IMR-90 (cell line): ENCODE results near the gene NOS3. TPM values are rescaled to one million over a fixed set of nuclear protein-coding genes. Genes with fewer than 3 reads are reported as not detected.

Experiments
- ATAC-seq: fragments of 200-7000 bp; cut with Tn5 transposase; 2 replicates; pipeline ENCODE4 v1.9.1; 2020; ENCODE audit warnings: low read depth, mild to moderate bottlenecking, moderate library complexity
- BruUV-seq: library from RNA; stranded (reverse); fragments of 400-500 nt; replicated peaks from 2 replicates; lab custom pipeline; 2021; lab: Mats Ljungman, UMichigan
- CTCF ChIA-PET: fragments of 300-600 bp; formaldehyde crosslinking; extraction: SDS; loops from one replicate; lab custom pipeline; 2021; ENCODE audit warnings: antibody characterized with exemption; lab: Yijun Ruan, JAX
- POLR2A ChIA-PET: fragments of 300-600 bp; sonication (Branson Sonifier 250); formaldehyde crosslinking; loops from one replicate; lab custom pipeline; 2022; ENCODE audit warnings: antibody characterized with exemption; ENCODE audit not compliant: unreplicated experiment; lab: Charles Lee
- DNase-seq: peaks from one replicate; pipeline ENCODE4 v3.0.0; 2013
- H2AFZ ChIP-seq: replicated peaks from 2 replicates; pipeline ENCODE3; 2013; ENCODE audit warnings: low read length, mild to moderate bottlenecking; ENCODE audit not compliant: poor library complexity
- H2AK5ac ChIP-seq: 2 replicates; pipeline ENCODE4 v1.6.1; 2013; ENCODE audit warnings: low read depth, low read length, inconsistent platforms
- H2AK9ac ChIP-seq: replicated peaks from 2 replicates; pipeline ENCODE3; 2013; ENCODE audit warnings: mild to moderate bottlenecking, low read depth, low read length, moderate library complexity; ENCODE audit not compliant: poor library complexity
- H2BK120ac ChIP-seq: 2 replicates; pipeline ENCODE4 v1.6.1; 2013; ENCODE audit warnings: low read depth, low read length, inconsistent platforms
- H2BK15ac ChIP-seq: 3 replicates; pipeline ENCODE4 v1.6.1; 2013; ENCODE audit warnings: low read depth, low read length, inconsistent platforms
- H2BK20ac ChIP-seq: 2 replicates; pipeline ENCODE4 v1.6.1; 2013; ENCODE audit warnings: low read depth, mild to moderate bottlenecking, inconsistent platforms, low read length, moderate library complexity
- H2BK5ac ChIP-seq: 2 replicates; pipeline ENCODE4 v1.6.1; 2013; ENCODE audit warnings: mild to moderate bottlenecking, low read depth, low read length, inconsistent platforms; ENCODE audit not compliant: poor library complexity, severe bottlenecking
- H3K14ac ChIP-seq: replicated peaks from 2 replicates; pipeline ENCODE4 v1.6.1; 2013; ENCODE audit warnings: low read depth, low read length, inconsistent platforms
- H3K18ac ChIP-seq: 2 replicates; pipeline ENCODE4 v1.6.1; 2013; ENCODE audit warnings: low read depth, low read length, control low read depth
- H3K23ac ChIP-seq: 2 replicates; pipeline ENCODE4 v1.6.1; 2013; ENCODE audit warnings: low read depth, low read length, inconsistent platforms
- H3K27ac ChIP-seq: 2 replicates; pipeline ENCODE4 v1.5.1; 2013; ENCODE audit warnings: mild to moderate bottlenecking, control low read depth, low read length; ENCODE audit not compliant: insufficient read depth
- H3K27me3 ChIP-seq: 2 replicates; pipeline ENCODE4 v1.6.1; 2013; ENCODE audit warnings: low read length; ENCODE audit not compliant: control insufficient read depth, insufficient read depth
- H3K36me3 ChIP-seq: 2 replicates; pipeline ENCODE4 v1.6.1; 2013; ENCODE audit warnings: low read length, mixed read lengths; ENCODE audit not compliant: control insufficient read depth, insufficient read depth
- H3K4ac ChIP-seq: 2 replicates; pipeline ENCODE4 v1.6.1; 2013; ENCODE audit warnings: low read depth, low read length, inconsistent platforms
- H3K4me1 ChIP-seq: 2 replicates; pipeline ENCODE4 v1.6.1; 2013; ENCODE audit warnings: low read length, mixed read lengths; ENCODE audit not compliant: control insufficient read depth, insufficient read depth
- H3K4me2 ChIP-seq: 2 replicates; pipeline ENCODE4 v1.6.1; 2013; ENCODE audit warnings: low read depth, mild to moderate bottlenecking, control low read depth, low read length, moderate library complexity
- H3K4me3 ChIP-seq: 2 replicates; pipeline ENCODE4 v1.5.1; 2013; ENCODE audit warnings: low read depth, mild to moderate bottlenecking, control low read depth, low read length, moderate library complexity; ENCODE audit not compliant: insufficient read depth
- H3K56ac ChIP-seq: 2 replicates; pipeline ENCODE4 v1.6.1; 2013; ENCODE audit warnings: low read length, inconsistent platforms; ENCODE audit not compliant: insufficient read depth; ENCODE audit errors: extremely low read depth
- H3K79me1 ChIP-seq, 2 experiments: 2 replicates each; pipeline ENCODE4 v1.6.1; 2013; ENCODE audit warnings: low read length in 2 of 2, inconsistent platforms in 1 of 2, low read depth in 1 of 2
- H3K9ac ChIP-seq: 2 replicates; pipeline ENCODE4 v1.6.1; 2013; ENCODE audit warnings: low read depth, low read length, control low read depth
- H3K9me1 ChIP-seq: 2 replicates; pipeline ENCODE4 v1.6.1; 2013; ENCODE audit warnings: low read length, inconsistent platforms; ENCODE audit not compliant: insufficient read depth
- H3K9me3 ChIP-seq: 2 replicates; pipeline ENCODE4 v1.6.1; 2013; ENCODE audit warnings: low read length; ENCODE audit not compliant: control insufficient read depth, insufficient read depth
- H4K20me1 ChIP-seq: 2 replicates; pipeline ENCODE4 v1.6.1; 2013; ENCODE audit warnings: low read length, inconsistent platforms; ENCODE audit not compliant: insufficient read depth
- H4K5ac ChIP-seq: 2 replicates; pipeline ENCODE4 v1.6.1; 2013; ENCODE audit warnings: mild to moderate bottlenecking, low read depth, low read length, control low read depth
- H4K8ac ChIP-seq, 2 experiments: 2 replicates each; pipeline ENCODE4 v1.6.1; 2013; ENCODE audit warnings: low read depth in 2 of 2, low read length in 2 of 2, control low read depth in 1 of 2, inconsistent platforms in 1 of 2
- H4K91ac ChIP-seq: 2 replicates; pipeline ENCODE4 v1.6.1; 2013; ENCODE audit warnings: low read depth, low read length, inconsistent platforms; ENCODE audit not compliant: insufficient read depth
- BHLHE40 ChIP-seq: fragments of 150-350 bp; IDR thresholded peaks from 2 replicates; pipeline ENCODE4 v1.6.1; 2016; ENCODE audit warnings: mild to moderate bottlenecking, low read depth, low read length
- CHD1 ChIP-seq: IDR thresholded peaks from 2 replicates; pipeline ENCODE4 v1.6.1; 2012; ENCODE audit warnings: low read depth, low read length, improper control_type of control experiment
- CTCF ChIP-seq: conservative IDR thresholded peaks from 2 replicates; pipeline ENCODE4 v1.5.1; 2012; ENCODE audit warnings: mild to moderate bottlenecking, low read depth, low read length, improper control_type of control experiment
- ELK1 ChIP-seq: fragments of 150-350 bp; IDR thresholded peaks from 2 replicates; pipeline ENCODE4 v1.6.1; 2016; ENCODE audit warnings: low read depth, mild to moderate bottlenecking, low read length, moderate library complexity, borderline replicate concordance
- FOS ChIP-seq: fragments of 150-350 bp; IDR thresholded peaks from 2 replicates; pipeline ENCODE4 v1.6.1; 2016; ENCODE audit warnings: low read depth, low read length
- MAFK ChIP-seq: IDR thresholded peaks from 2 replicates; pipeline ENCODE4 v1.6.1; 2012; ENCODE audit warnings: low read depth, low read length, improper control_type of control experiment
- MXI1 ChIP-seq: IDR thresholded peaks from 2 replicates; pipeline ENCODE4 v1.6.1; 2012; ENCODE audit warnings: low read depth, mild to moderate bottlenecking, low read length, moderate library complexity, borderline replicate concordance
- NFE2L2 ChIP-seq: fragments of 150-350 bp; IDR thresholded peaks from 2 replicates; pipeline ENCODE4 v1.6.1; 2016; ENCODE audit warnings: low read depth, mild to moderate bottlenecking, low read length
- POLR2A ChIP-seq: IDR thresholded peaks from 2 replicates; pipeline ENCODE4 v1.6.1; 2012; ENCODE audit warnings: mild to moderate bottlenecking, low read depth, low read length
- RFX5 ChIP-seq: IDR thresholded peaks from 2 replicates; pipeline ENCODE4 v1.8.0; 2012; ENCODE audit warnings: low read depth, mild to moderate bottlenecking, low read length, moderate library complexity
- SMC3 ChIP-seq: fragments of 150-350 bp; IDR thresholded peaks from 2 replicates; pipeline ENCODE4 v1.6.1; 2016; ENCODE audit warnings: low read depth, mild to moderate bottlenecking, antibody characterized with exemption, low read length, moderate library complexity
- USF2 ChIP-seq: fragments of 150-350 bp; IDR thresholded peaks from 2 replicates; pipeline ENCODE4 v1.6.1; 2017; ENCODE audit warnings: mild to moderate bottlenecking, antibody characterized with exemption, low read length, low read depth
- WGBS, 2 experiments: methylation state at CpG; one replicate each; pipeline versions ENCODE4 v1.1.5 to v1.1.7; 2013; ENCODE audit warnings: missing lambda C conversion rate in 2 of 2; ENCODE audit not compliant: insufficient read length in 1 of 2; ENCODE audit errors: extremely low coverage in 2 of 2; 5-methylcytosine and 5-hydroxymethylcytosine counted together
- dilution Hi-C: fragments of 300-500 bp; cut with HindIII; formaldehyde crosslinking; loops from one replicate; pipeline ENCODE4 v1.14.3; 2018; ENCODE audit warnings: low sequenced_read_pairs; ENCODE audit not compliant: unreplicated experiment
- in situ Hi-C: fragments of 300-500 bp; cut with MboI; formaldehyde crosslinking; loops from 3 replicates; pipeline ENCODE4 v1.14.3; 2019; ENCODE audit warnings: low sequenced_read_pairs, inconsistent platforms, mixed read lengths
- intact Hi-C: fragments of 100-400 bp; cut with micrococcal nuclease; formaldehyde crosslinking; loops from 2 replicates; pipeline ENCODE4 v1.10.0; 2022
- polyA plus RNA-seq, 3 experiments: library from polyadenylated mRNA; depleted of rRNA; stranded (reverse); fragments of >200 nt; gene quantifications; 2 replicates each; pipeline ENCODE4 v1.2.3, GENCODE V29; 2012; ENCODE audit warnings: low replicate concordance in 1 of 3
- total RNA-seq: library from RNA; depleted of rRNA; stranded (reverse); fragments of >200 nt; gene quantifications from 2 replicates; pipeline ENCODE4 v1.2.3, GENCODE V29; 2012

Gene NOS3
- total and polyA plus RNA-seq, 2 of the 4 experiments (the other 2 are of a cell fraction): 0.72 to 2.0 TPM

- dilution Hi-C loops (no loop called here), intact Hi-C loops (no loop called here), in situ Hi-C loops (no loop called here)
- ChIA-PET CTCF (no interaction called here), POLR2A (no interaction called here)
- no peak overlapping the region for H2BK20ac ChIP-seq
- H3K36me3 ChIP-seq: peaks cover 2% of the 10 kb centered on the region; the same call in 1 of the 2 replicates
- H2AK9ac ChIP-seq: no peak overlapping the region
- DNase-seq (no peak), ATAC-seq (no peak)
- H4K5ac ChIP-seq: no peak overlapping the region
- no peak overlapping the region for H2BK5ac ChIP-seq
- peak overlapping the region; percentile 21 for H2AFZ ChIP-seq
- H3K9ac ChIP-seq: no peak overlapping the region
- H3K14ac ChIP-seq: no peak overlapping the region
- H3K9me3 ChIP-seq: no peaks in the 10 kb centered on the region
- H3K79me1 ChIP-seq: no peaks in the 10 kb centered on the region
- no peak overlapping the region for H4K91ac ChIP-seq
- no peaks in the 10 kb centered on the region for H4K20me1 ChIP-seq
- H3K18ac ChIP-seq: no peak overlapping the region
- H3K27me3 ChIP-seq: no peaks in the 10 kb centered on the region
- peaks cover 3% of the 10 kb centered on the region; the same call in 1 of the 2 replicates for H3K4me1 ChIP-seq
- no peak overlapping the region for H2BK120ac ChIP-seq
- no peak overlapping the region for H3K27ac ChIP-seq
- no peaks in the 10 kb centered on the region for H3K9me1 ChIP-seq
- no peak overlapping the region for H3K4ac ChIP-seq
- H3K4me2 ChIP-seq: no peak overlapping the region
- no peak overlapping the region for H3K56ac ChIP-seq
- no peak overlapping the region for H3K4me3 ChIP-seq
- no TSS peak for BruUV-seq
- no peak for TF ChIP-seq CHD1
- TF ChIP-seq USF2: no peak
- TF ChIP-seq RFX5: no peak
- no peak for TF ChIP-seq MAFK
- no peak for TF ChIP-seq CTCF
- TF ChIP-seq NFE2L2: no peak
- TF ChIP-seq MXI1: no peak
- TF ChIP-seq POLR2A: no peak
- TF ChIP-seq FOS: no peak
- TF ChIP-seq SMC3: no peak
- TF ChIP-seq ELK1: no peak
- no peak for TF ChIP-seq BHLHE40
- 46% methylated on average over 9 of the region's 19 CpGs; no CpG with 5 or more reads in 1 of the 2 experiments for WGBS, 2 experiments
- H2BK15ac ChIP-seq: no peak overlapping the region
- no peak overlapping the region for H2AK5ac ChIP-seq
- H3K23ac ChIP-seq: no peak overlapping the region
- H4K8ac ChIP-seq: no peak overlapping the region
Measured at GRCh38 chr7:150945171-150945852, 45.5 kb upstream of the NOS3 start.
